Lung (tissue), 12 donors: Measurements from ENCODE around the gene SLCO3A1. TPM values are rescaled to one million over a fixed set of nuclear protein-coding genes. Genes with fewer than 3 reads are reported as not detected.

ENCODE experiments used
- ATAC-seq: fragments of 200-7000 bp; cut with Tn5 transposase; one replicate; pipeline ENCODE4 v1.9.1; 2020; ENCODE audit warnings: moderate number of reproducible peaks; ENCODE audit not compliant: insufficient read depth, low FRiP score
- DNase-seq, 3 donors: peaks; one replicate each; pipeline ENCODE4 v3.0.0-alpha.2; 2013 to 2017
- H3K27ac ChIP-seq, 2 donors: one replicate each; pipeline ENCODE4 v1.5.1; 2013; ENCODE audit warnings: mild to moderate bottlenecking in 2 of 2, moderate library complexity in 2 of 2, control low read depth in 1 of 2, inconsistent platforms in 1 of 2, low read depth in 1 of 2, low read length in 1 of 2
- H3K27me3 ChIP-seq, 3 donors: one replicate each; pipeline ENCODE4 v1.5.1; 2013; ENCODE audit warnings: low read length in 2 of 3; ENCODE audit not compliant: control insufficient read depth in 3 of 3, insufficient read depth in 3 of 3
- H3K36me3 ChIP-seq, 4 donors: one replicate each; pipeline ENCODE4 v1.5.1; 2013; ENCODE audit warnings: low read length in 4 of 4, mild to moderate bottlenecking in 1 of 4, moderate library complexity in 1 of 4; ENCODE audit not compliant: control insufficient read depth in 4 of 4, insufficient read depth in 4 of 4
- H3K4me1 ChIP-seq, 5 donors: one replicate each; pipeline ENCODE4 v1.5.1; 2013; ENCODE audit warnings: low read length in 5 of 5, mild to moderate bottlenecking in 2 of 5, moderate library complexity in 1 of 5; ENCODE audit not compliant: control insufficient read depth in 5 of 5, insufficient read depth in 5 of 5
- H3K4me3 ChIP-seq: one replicate; pipeline ENCODE4 v1.5.1; 2013; ENCODE audit warnings: mild to moderate bottlenecking, control low read depth, moderate library complexity
- H3K9ac ChIP-seq, 2 donors: one replicate each; pipeline ENCODE4 v1.5.1; 2013; ENCODE audit warnings: low read length in 2 of 2, control low read depth in 1 of 2; ENCODE audit not compliant: insufficient read depth in 1 of 2
- H3K9me3 ChIP-seq, 4 donors: one replicate each; pipeline ENCODE4 v1.5.1; 2013; ENCODE audit warnings: low read length in 3 of 4, mild to moderate bottlenecking in 1 of 4, moderate library complexity in 1 of 4; ENCODE audit not compliant: control insufficient read depth in 4 of 4, insufficient read depth in 3 of 4
- CTCF ChIP-seq: IDR thresholded peaks from 2 replicates; pipeline ENCODE4 v1.5.1; 2012; ENCODE audit warnings: mild to moderate bottlenecking; ENCODE audit errors: control extremely low read depth, extremely low read depth
- WGBS, 2 donors: extraction: QIAGEN DNeasy Blood & Tissue Kit; methylation state at CpG; one replicate each; pipeline ENCODE4 v1.1.7; 2013; 5-methylcytosine and 5-hydroxymethylcytosine counted together
- polyA plus RNA-seq, 2 donors: library from polyadenylated mRNA; stranded (reverse); fragments of 200-250 nt; gene quantifications; one replicate each; pipeline ENCODE4 v1.2.1, GENCODE V29; 2013
- total RNA-seq, 2 donors: library from RNA; depleted of rRNA in 1 of 2; stranded (reverse); fragments of >200 nt in 1 of 2; gene quantifications; one replicate each; pipeline ENCODE4 v1.2.1, GENCODE V29; 2014 to 2021
- donor health status: control.
- donor health status: control.
- donor health status: Bipolar disorder and iron deficiency.
- donor health status: healthy.
- donor health status: DM: yes; HTN: yes; CAD: no.

Gene SLCO3A1
- total and polyA plus RNA-seq, 4 donors = 20.5 to 56.3 (median 33.5) TPM

GRCh38 chr15:92166751-92167405, 313.4 kb downstream of the SLCO3A1 start:
- ATAC-seq = no peak
- Histone ChIP-seq H3K27ac (peak overlapping the region in 1 of 2 donors; percentile 27), H3K4me1 (no peaks in the 10 kb centered on the region), H3K9ac (no peak overlapping the region), H3K27me3 (no peaks in the 10 kb centered on the region), H3K9me3 (peaks cover 0 to 2% (median 0%) of the 10 kb centered on the region in 4 donors), H3K4me3 (no peak overlapping the region), H3K36me3 (peaks cover 0 to 8% (median 3%) of the 10 kb centered on the region in 4 donors)
- TF ChIP-seq CTCF = no peak
- no peak for DNase-seq
- WGBS, 2 donors = 86 to 88% methylated on average over 8 of the region's 8 CpGs

- no peak for DNase-seq
- ATAC-seq = no peak
- TF ChIP-seq CTCF = no peak
- peaks cover 0 to 8% (median 3%) of the 10 kb centered on the region in 4 donors for H3K36me3 ChIP-seq
- H3K27ac ChIP-seq = no peak overlapping the region
- no peaks in the 10 kb centered on the region for H3K27me3 ChIP-seq
- H3K4me3 ChIP-seq = no peak overlapping the region
- H3K9me3 ChIP-seq = peaks cover 0 to 2% (median 0%) of the 10 kb centered on the region in 4 donors
- WGBS, 2 donors = 94 to 97% methylated on average over 7 of the region's 7 CpGs
- H3K9ac ChIP-seq = no peak overlapping the region
- H3K4me1 ChIP-seq = no peaks in the 10 kb centered on the region
These were observed 313.9 kb downstream of the SLCO3A1 start for GRCh38 chr15:92167451-92167850.

DNA sequence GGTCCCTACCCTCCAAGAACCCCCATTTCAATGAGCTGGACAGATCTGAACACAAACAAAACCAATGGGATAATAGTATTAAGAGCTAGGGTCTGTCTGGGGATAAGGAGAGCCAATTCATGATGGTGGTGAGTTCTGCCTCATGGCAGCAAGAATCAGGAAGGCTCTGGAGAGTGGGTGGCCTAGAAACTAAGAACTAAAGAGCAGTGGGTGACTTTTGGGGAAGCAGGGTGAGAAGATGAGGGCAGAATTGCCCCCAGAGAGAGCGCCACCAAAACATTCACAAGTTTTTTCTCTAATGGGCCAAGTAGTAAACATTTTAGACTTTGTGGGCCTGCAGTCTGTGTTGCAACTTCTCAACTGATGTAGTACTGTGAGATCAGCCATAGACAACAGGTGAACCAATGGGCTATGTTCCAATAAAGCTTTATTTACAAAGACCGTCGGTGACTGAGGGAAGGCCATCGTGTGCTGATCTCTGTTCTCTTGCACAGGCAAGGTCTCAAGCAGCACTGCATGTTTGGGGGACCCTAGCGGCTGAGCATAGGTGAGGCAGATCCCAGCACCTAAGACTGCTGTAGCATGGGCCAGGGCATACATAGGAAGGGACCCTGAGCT, 314.7 kb downstream of the SLCO3A1 start:
- no peak for ATAC-seq
- 95 to 98% methylated on average over 5 of the region's 5 CpGs for WGBS, 2 donors
- no peak overlapping the region for H3K27ac ChIP-seq
- H3K36me3 ChIP-seq = peaks cover 0 to 8% (median 3%) of the 10 kb centered on the region in 4 donors
- H3K9me3 ChIP-seq = no peaks in the 10 kb centered on the region
- no peaks in the 10 kb centered on the region for H3K27me3 ChIP-seq
- H3K9ac ChIP-seq = no peak overlapping the region
- H3K4me3 ChIP-seq = no peak overlapping the region
- DNase-seq = no peak
- TF ChIP-seq CTCF = no peak
- no peaks in the 10 kb centered on the region for H3K4me1 ChIP-seq
